Measurements from ENCODE around the gene PAM.

GRCh38 chr5:102742215-102742614 is 12.9 kb upstream of the PAM start:
- TF ChIP-seq POLR2AphosphoS5 (IDR thresholded peaks at IDR 0.05; ENCODE audit: low read depth, low read length): no peak
- TF ChIP-seq CTCF (IDR thresholded peaks at IDR 0.05): no peak
- TF ChIP-seq TCF7L2 (IDR thresholded peaks at IDR 0.05; ENCODE audit: low read depth, low read length): no peak

All from Panc1 (cell line).